Smooth muscle cell (in vitro differentiated cells): Measurements from ENCODE around the gene DOCK6. TPM values are rescaled to one million over a fixed set of nuclear protein-coding genes. Genes with fewer than 3 reads are reported as not detected.

ENCODE experiments used
- DNase-seq: peaks from one replicate; lab custom pipeline; 2025; ENCODE audit not compliant: unreplicated experiment; lab: John Stamatoyannopoulos, UW
- H2AFZ ChIP-seq: fragments of 200-600 bp; sonication (generic); 2 replicates; pipeline ENCODE4 v1.6.0; 2016; ENCODE audit warnings: antibody characterized with exemption, low read depth, mild to moderate bottlenecking
- H3F3A ChIP-seq: fragments of 200-600 bp; sonication (generic); 2 replicates; pipeline ENCODE4 v1.6.0; 2017; ENCODE audit warnings: antibody characterized with exemption, low read depth
- H3K27ac ChIP-seq: fragments of 200-600 bp; sonication (generic); 2 replicates; pipeline ENCODE4 v1.5.1; 2016; ENCODE audit warnings: low read depth, mild to moderate bottlenecking
- H3K27me3 ChIP-seq: fragments of 200-600 bp; sonication (generic); 2 replicates; pipeline ENCODE4 v1.6.1; 2016; ENCODE audit warnings: low read depth, mild to moderate bottlenecking
- H3K36me3 ChIP-seq: fragments of 200-600 bp; sonication (generic); 2 replicates; pipeline ENCODE4 v1.5.1; 2016; ENCODE audit warnings: low read depth
- H3K4me1 ChIP-seq: fragments of 200-600 bp; sonication (generic); 2 replicates; pipeline ENCODE4 v1.5.1; 2016; ENCODE audit warnings: low read depth
- H3K4me2 ChIP-seq: fragments of 200-600 bp; sonication (generic); 2 replicates; pipeline ENCODE4 v1.6.0; 2016; ENCODE audit warnings: mild to moderate bottlenecking
- H3K4me3 ChIP-seq: fragments of 200-600 bp; sonication (generic); 2 replicates; pipeline ENCODE4 v1.5.1; 2016; ENCODE audit warnings: mild to moderate bottlenecking
- H3K79me2 ChIP-seq: fragments of 200-600 bp; sonication (generic); 2 replicates; pipeline ENCODE4 v1.6.0; 2016; ENCODE audit warnings: low read depth, mild to moderate bottlenecking
- H3K9ac ChIP-seq: fragments of 200-600 bp; sonication (generic); 2 replicates; pipeline ENCODE4 v1.6.0; 2016; ENCODE audit warnings: low read depth
- H3K9me3 ChIP-seq: fragments of 200-600 bp; sonication (generic); replicated peaks from 2 replicates; pipeline ENCODE4 v1.5.1; 2016; ENCODE audit warnings: low read depth
- H4K20me1 ChIP-seq: fragments of 200-600 bp; sonication (generic); 2 replicates; pipeline ENCODE4 v1.6.0; 2016; ENCODE audit warnings: low read depth
- WGBS: methylation state at CpG from one replicate; pipeline ENCODE4 v1.1.7; 2016; ENCODE audit warnings: low lambda C conversion rate; 5-methylcytosine and 5-hydroxymethylcytosine counted together
- polyA plus RNA-seq: library from polyadenylated mRNA; unstranded; fragments of >200 nt; fragmentation: Nextera tagmentation; extraction: Ambion mirVana; gene quantifications from 2 replicates; pipeline ENCODE4 v1.2.1, GENCODE V29; 2016
- total RNA-seq: library from RNA; depleted of rRNA; stranded (reverse); fragments of >200 nt; gene quantifications from 2 replicates; pipeline ENCODE4 v1.2.3, GENCODE V29; 2014
- TF ChIP-seq, protein P1 (sequence below): fragments of 200-600 bp; sonication (generic); IDR thresholded peaks from 2 replicates; pipeline ENCODE4 v1.5.1; 2017; ENCODE audit warnings: borderline replicate concordance, mild to moderate bottlenecking, antibody characterized with exemption; ENCODE audit not compliant: insufficient read depth, poor library complexity, severe bottlenecking

The DOCK6 gene
- total and polyA plus RNA-seq, 2 experiments from 2014 or later = 13.8 to 14.8 TPM

DNA sequence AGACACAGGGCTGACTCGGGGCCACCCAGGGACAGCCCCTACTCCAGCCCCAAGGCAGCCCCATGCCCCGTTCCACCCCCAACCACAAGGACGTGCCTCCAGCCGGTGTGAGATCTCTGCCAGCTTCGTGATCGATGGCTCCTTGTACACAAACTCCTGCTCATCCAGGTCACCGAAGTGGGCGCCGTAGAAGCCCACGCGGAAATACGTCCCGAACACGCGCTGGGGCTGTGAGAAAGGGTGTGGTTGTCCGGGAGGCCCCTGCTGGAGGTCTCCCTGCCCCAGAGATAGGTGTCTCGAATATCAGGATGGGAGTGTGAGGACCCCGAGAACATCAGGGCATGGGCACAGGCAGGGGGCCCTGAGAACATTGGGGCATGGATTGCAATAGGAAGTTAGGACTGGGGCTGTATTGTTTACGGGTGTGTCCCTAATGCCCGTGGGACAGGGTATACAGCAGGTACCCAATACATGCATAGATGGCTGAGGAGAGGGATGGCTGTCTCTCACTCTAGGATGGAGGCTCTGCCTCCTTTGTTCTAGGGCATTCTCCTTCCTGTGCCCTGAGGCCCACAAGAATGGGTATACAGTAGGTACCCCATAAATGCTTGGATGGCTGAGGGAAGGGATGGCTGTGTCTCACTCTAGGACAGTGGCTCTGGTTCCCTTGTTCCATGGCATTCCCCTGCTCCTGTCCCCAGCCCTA is 59.7 kb downstream of the DOCK6 start:
- WGBS = 95% methylated on average over 20 of the region's 20 CpGs

DNA sequence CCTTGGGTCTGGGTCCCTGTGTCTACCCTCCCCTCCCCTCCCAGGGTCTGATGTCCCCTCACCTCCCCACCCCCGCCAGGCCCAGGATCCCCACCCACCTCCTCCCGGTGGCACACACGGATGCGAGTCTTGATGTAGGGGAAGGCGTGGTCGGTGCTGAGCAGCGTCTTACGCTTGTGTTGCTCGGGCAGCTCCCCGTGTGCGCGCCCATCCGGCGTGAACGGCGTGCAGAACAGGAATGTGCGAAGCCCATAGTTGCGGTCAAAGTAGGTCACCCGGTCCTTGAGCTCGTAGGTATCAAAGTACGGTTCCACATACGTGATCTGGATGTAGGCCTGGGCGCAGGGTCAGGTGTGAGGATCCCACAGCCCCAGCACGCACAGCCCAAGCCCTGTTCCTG is 60.5 kb downstream of the DOCK6 start:
- 97% methylated on average over 21 of the region's 24 CpGs for WGBS
- H2AFZ ChIP-seq = no peak overlapping the region
- H3K36me3 ChIP-seq = no peaks in the 10 kb centered on the region
- H3K79me2 ChIP-seq = peaks cover 5% of the 10 kb centered on the region
- no peak overlapping the region for H3K4me2 ChIP-seq
- TF ChIP-seq, protein P1, sequence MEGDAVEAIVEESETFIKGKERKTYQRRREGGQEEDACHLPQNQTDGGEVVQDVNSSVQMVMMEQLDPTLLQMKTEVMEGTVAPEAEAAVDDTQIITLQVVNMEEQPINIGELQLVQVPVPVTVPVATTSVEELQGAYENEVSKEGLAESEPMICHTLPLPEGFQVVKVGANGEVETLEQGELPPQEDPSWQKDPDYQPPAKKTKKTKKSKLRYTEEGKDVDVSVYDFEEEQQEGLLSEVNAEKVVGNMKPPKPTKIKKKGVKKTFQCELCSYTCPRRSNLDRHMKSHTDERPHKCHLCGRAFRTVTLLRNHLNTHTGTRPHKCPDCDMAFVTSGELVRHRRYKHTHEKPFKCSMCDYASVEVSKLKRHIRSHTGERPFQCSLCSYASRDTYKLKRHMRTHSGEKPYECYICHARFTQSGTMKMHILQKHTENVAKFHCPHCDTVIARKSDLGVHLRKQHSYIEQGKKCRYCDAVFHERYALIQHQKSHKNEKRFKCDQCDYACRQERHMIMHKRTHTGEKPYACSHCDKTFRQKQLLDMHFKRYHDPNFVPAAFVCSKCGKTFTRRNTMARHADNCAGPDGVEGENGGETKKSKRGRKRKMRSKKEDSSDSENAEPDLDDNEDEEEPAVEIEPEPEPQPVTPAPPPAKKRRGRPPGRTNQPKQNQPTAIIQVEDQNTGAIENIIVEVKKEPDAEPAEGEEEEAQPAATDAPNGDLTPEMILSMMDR = no peak
- H3K9me3 ChIP-seq = no peaks in the 10 kb centered on the region
- no peak overlapping the region for H3K4me3 ChIP-seq
- no peak overlapping the region for H3K9ac ChIP-seq
- H3K27me3 ChIP-seq = no peaks in the 10 kb centered on the region
- H4K20me1 ChIP-seq = no peaks in the 10 kb centered on the region
- no peaks in the 10 kb centered on the region for H3K4me1 ChIP-seq
- no peak overlapping the region for H3K27ac ChIP-seq
- peaks cover 4% of the 10 kb centered on the region for H3F3A ChIP-seq
- no peak for DNase-seq

More for the DNA sequence above, 59.7 kb downstream of the DOCK6 start:
- Histone ChIP-seq H3K4me3 (no peak overlapping the region), H3K4me1 (no peaks in the 10 kb centered on the region), H3K4me2 (no peak overlapping the region), H3K36me3 (no peaks in the 10 kb centered on the region), H3F3A (peaks cover 4% of the 10 kb centered on the region), H3K9me3 (no peaks in the 10 kb centered on the region), H3K27ac (no peak overlapping the region), H3K27me3 (no peaks in the 10 kb centered on the region), H3K9ac (no peak overlapping the region), H2AFZ (no peak overlapping the region), H3K79me2 (no peaks in the 10 kb centered on the region), H4K20me1 (no peaks in the 10 kb centered on the region)
- TF ChIP-seq, protein P1 = no peak
- DNase-seq = no peak

DNA sequence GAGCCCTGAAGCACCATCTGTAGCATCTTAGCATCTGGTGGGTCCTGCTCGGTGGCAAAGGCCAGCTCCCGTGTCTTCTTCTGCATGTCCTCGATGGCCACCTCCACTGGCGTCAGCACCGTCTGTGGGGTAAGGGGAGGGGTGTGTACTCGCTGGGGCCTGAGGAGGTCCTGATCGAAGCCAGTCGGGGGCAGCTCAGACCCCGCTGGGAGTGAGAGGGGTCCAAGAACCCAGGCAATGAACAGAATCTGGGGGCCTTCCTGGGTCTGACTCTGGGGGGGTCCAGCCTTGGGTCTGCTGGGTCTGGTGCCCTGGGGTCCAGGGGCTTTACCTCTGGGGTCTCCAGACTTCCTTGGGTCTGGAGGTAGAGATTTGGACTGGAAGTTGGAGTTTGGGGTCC is 61.4 kb downstream of the DOCK6 start:
- H3K4me2 ChIP-seq = no peak overlapping the region
- no peak overlapping the region for H2AFZ ChIP-seq
- peaks cover 6% of the 10 kb centered on the region for H4K20me1 ChIP-seq
- H3K4me3 ChIP-seq = no peak overlapping the region
- no peaks in the 10 kb centered on the region for H3K36me3 ChIP-seq
- H3K27ac ChIP-seq = no peak overlapping the region
- H3K4me1 ChIP-seq = no peaks in the 10 kb centered on the region
- WGBS = 95% methylated on average over 9 of the region's 9 CpGs
- peaks cover 4% of the 10 kb centered on the region for H3F3A ChIP-seq
- DNase-seq = no peak
- no peaks in the 10 kb centered on the region for H3K9me3 ChIP-seq
- H3K9ac ChIP-seq = no peak overlapping the region
- no peaks in the 10 kb centered on the region for H3K27me3 ChIP-seq
- peaks cover 13% of the 10 kb centered on the region for H3K79me2 ChIP-seq
- TF ChIP-seq, protein P1 = no peak
